CD14-positive monocyte (primary cell): ENCODE data around the gene RUVBL1. TPM values are rescaled to one million over a fixed set of nuclear protein-coding genes. Genes with fewer than 3 reads are reported as not detected.

Experiments
- DNase-seq, 3 donors: peaks; one replicate each; pipeline ENCODE4 v3.0.0-alpha.2; 2011 to 2022
- H2AFZ ChIP-seq: 2 replicates; pipeline ENCODE4 v1.6.0; 2012; ENCODE audit warnings: mild to moderate bottlenecking, low read depth, low read length, inconsistent platforms; ENCODE audit not compliant: insufficient read depth, poor library complexity, severe bottlenecking
- H3K27ac ChIP-seq, 2 donors: 1 replicate in 1 of 2; 2 replicates in 1 of 2; pipeline ENCODE4 v1.5.1; 2012 to 2013; ENCODE audit warnings: low read length in 2 of 2, control low read depth in 1 of 2, inconsistent platforms in 1 of 2, low read depth in 1 of 2, mild to moderate bottlenecking in 1 of 2
- H3K27me3 ChIP-seq, 2 donors: one replicate each; pipeline versions ENCODE4 v1.6.0 to v1.6.1; 2011 to 2013; ENCODE audit warnings: low read length in 2 of 2; ENCODE audit not compliant: control insufficient read depth in 2 of 2, insufficient read depth in 2 of 2
- H3K36me3 ChIP-seq, 2 donors: replicated peaks in 1 of 2; 1 replicate in 1 of 2; 2 replicates in 1 of 2; pipeline versions ENCODE4 v1.5.1 to v1.6.1; 2012 to 2013; ENCODE audit warnings: low read length in 2 of 2, control low read depth in 1 of 2, inconsistent platforms in 1 of 2, mild to moderate bottlenecking in 1 of 2; ENCODE audit not compliant: insufficient read depth in 2 of 2, control insufficient read depth in 1 of 2
- H3K4me1 ChIP-seq, 2 donors: 1 replicate in 1 of 2; 2 replicates in 1 of 2; pipeline versions ENCODE4 v1.5.1 to v1.6.1; 2012 to 2013; ENCODE audit warnings: low read length in 2 of 2, control low read depth in 1 of 2, inconsistent platforms in 1 of 2, mild to moderate bottlenecking in 1 of 2, moderate library complexity in 1 of 2; ENCODE audit not compliant: insufficient read depth in 2 of 2, control insufficient read depth in 1 of 2
- H3K4me2 ChIP-seq: replicated peaks from 2 replicates; pipeline ENCODE3; 2012; ENCODE audit warnings: low read length, moderate library complexity, mild to moderate bottlenecking; ENCODE audit not compliant: poor library complexity, severe bottlenecking; ENCODE audit errors: extremely low read depth
- H3K4me3 ChIP-seq, 3 experiments: fragments of 200-600 bp in 1 of 3; sonication (generic) in 1 of 3; replicated peaks in 1 of 3; 1 replicate in 2 of 3; 2 replicates in 1 of 3; pipeline ENCODE4 v1.5.1; 2011 to 2013; ENCODE audit warnings: low read length in 3 of 3, mild to moderate bottlenecking in 3 of 3, control low read depth in 2 of 3, low read depth in 2 of 3, inconsistent platforms in 1 of 3, moderate library complexity in 1 of 3
- H3K79me2 ChIP-seq: 2 replicates; pipeline ENCODE4 v1.6.0; 2012; ENCODE audit warnings: mild to moderate bottlenecking, control low read depth, inconsistent platforms, low read length, moderate library complexity; ENCODE audit not compliant: insufficient read depth
- H3K9ac ChIP-seq: 2 replicates; pipeline ENCODE4 v1.6.0; 2017; ENCODE audit warnings: low read length, mild to moderate bottlenecking; ENCODE audit not compliant: insufficient read depth, poor library complexity, severe bottlenecking
- H3K9me3 ChIP-seq, 2 donors: replicated peaks in 1 of 2; 1 replicate in 1 of 2; 2 replicates in 1 of 2; pipeline versions ENCODE4 v1.5.1 to v1.6.1; 2012 to 2013; ENCODE audit warnings: low read length in 2 of 2, control low read depth in 1 of 2; ENCODE audit not compliant: control insufficient read depth in 1 of 2, insufficient read depth in 1 of 2
- H4K20me1 ChIP-seq: 2 replicates; pipeline ENCODE4 v1.6.0; 2012; ENCODE audit warnings: mild to moderate bottlenecking, low read length, control low read depth, moderate library complexity; ENCODE audit not compliant: insufficient read depth
- H3K27ac Mint-ChIP-seq, 7 donors: one replicate each; pipeline ENCODE4 v1.8.0; 2020; ENCODE audit warnings: mild to moderate bottlenecking in 7 of 7, mixed read lengths in 7 of 7, moderate library complexity in 6 of 7, inconsistent platforms in 2 of 7
- H3K27me3 Mint-ChIP-seq, 3 donors: one replicate each; pipeline ENCODE4 v1.8.0; 2021 to 2022; ENCODE audit warnings: low read depth in 3 of 3, mild to moderate bottlenecking in 3 of 3, mixed read lengths in 3 of 3, moderate library complexity in 3 of 3, inconsistent platforms in 1 of 3
- H3K36me3 Mint-ChIP-seq, 2 donors: one replicate each; pipeline ENCODE4 v1.8.0; 2020; ENCODE audit warnings: mixed read lengths in 2 of 2, inconsistent platforms in 1 of 2, mild to moderate bottlenecking in 1 of 2
- H3K4me1 Mint-ChIP-seq: one replicate; pipeline ENCODE4 v1.8.0; 2020; ENCODE audit warnings: mild to moderate bottlenecking, mixed read lengths
- H3K4me3 Mint-ChIP-seq, 2 donors: one replicate each; pipeline ENCODE4 v1.8.0; 2020; ENCODE audit warnings: mild to moderate bottlenecking in 2 of 2, mixed read lengths in 2 of 2, moderate library complexity in 1 of 2
- H3K9me3 Mint-ChIP-seq, 7 donors: one replicate each; pipeline ENCODE4 v1.8.0; 2020 to 2022; ENCODE audit warnings: mixed read lengths in 7 of 7, mild to moderate bottlenecking in 6 of 7, moderate library complexity in 6 of 7, inconsistent platforms in 2 of 7
- WGBS: methylation state at CpG from one replicate; pipeline ENCODE4 v1.1.5; 2013; ENCODE audit warnings: missing lambda C conversion rate; ENCODE audit not compliant: insufficient coverage; 5-methylcytosine and 5-hydroxymethylcytosine counted together
- intact Hi-C, 2 donors: fragments of 100-400 bp; cut with micrococcal nuclease; formaldehyde crosslinking; loops; one replicate each; pipeline versions ENCODE4 v1.15.0 to v1.15.1; 2023
- polyA plus RNA-seq, 3 donors: library from polyadenylated mRNA; depleted of rRNA in 1 of 3; unstranded in 2 of 3; stranded (reverse) in 1 of 3; fragments of 300-500 nt in 2 of 3; fragments of >200 nt in 1 of 3; fragmentation: Illumina TruSeq in 2 of 3; gene quantifications; 1 replicate in 2 of 3; 2 replicates in 1 of 3; pipeline ENCODE4 v1.2.3, GENCODE V29; 2012 to 2021
- TF ChIP-seq, protein P1 (sequence below): fragments of 200-600 bp; IDR thresholded peaks from one replicate; pipeline ENCODE4 v1.8.0; 2022; ENCODE audit warnings: antibody characterized with exemption, mild to moderate bottlenecking

Gene RUVBL1
- polyA plus RNA-seq, 3 donors = 11.0 to 16.2 (median 14.4) TPM

DNA sequence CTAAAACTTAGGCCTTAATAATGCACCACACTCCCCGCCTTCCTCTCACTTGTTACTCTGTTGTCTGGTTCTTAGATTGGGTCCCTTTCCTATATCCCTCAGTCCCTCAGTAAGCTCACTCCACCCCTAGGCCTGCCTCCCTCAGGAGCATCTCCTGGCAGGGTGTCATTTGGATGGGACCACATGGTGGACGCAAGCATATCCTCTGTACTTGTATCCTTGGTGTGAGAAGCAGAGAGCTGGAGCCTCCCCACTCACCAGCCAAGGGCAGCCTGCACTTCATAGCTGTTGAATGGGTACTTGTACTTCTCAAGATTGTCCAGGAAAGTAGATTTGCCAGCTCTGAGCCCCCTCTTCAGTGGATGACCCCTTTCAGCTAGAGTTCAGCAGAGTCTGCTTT, 59.7 kb downstream of the RUVBL1 start:
- H3K36me3 ChIP-seq = peaks cover 97 to 100% of the 10 kb centered on the region in 2 donors
- H3K4me1 ChIP-seq = no peaks in the 10 kb centered on the region
- H3K9ac ChIP-seq = no peak overlapping the region
- H3K79me2 ChIP-seq = peaks cover 32% of the 10 kb centered on the region
- Mint-ChIP-seq H3K27ac (peak overlapping the region in 2 of 7 donors; percentile 11 to 46), H3K4me1 (no peaks in the 10 kb centered on the region), H3K9me3 (no peaks in the 10 kb centered on the region), H3K4me3 (no peak overlapping the region), H3K27me3 (peaks cover 0 to 1% (median 0%) of the 10 kb centered on the region in 3 donors), H3K36me3 (peaks cover 95 to 100% of the 10 kb centered on the region in 2 donors)
- no peak for DNase-seq
- TF ChIP-seq, protein P1, sequence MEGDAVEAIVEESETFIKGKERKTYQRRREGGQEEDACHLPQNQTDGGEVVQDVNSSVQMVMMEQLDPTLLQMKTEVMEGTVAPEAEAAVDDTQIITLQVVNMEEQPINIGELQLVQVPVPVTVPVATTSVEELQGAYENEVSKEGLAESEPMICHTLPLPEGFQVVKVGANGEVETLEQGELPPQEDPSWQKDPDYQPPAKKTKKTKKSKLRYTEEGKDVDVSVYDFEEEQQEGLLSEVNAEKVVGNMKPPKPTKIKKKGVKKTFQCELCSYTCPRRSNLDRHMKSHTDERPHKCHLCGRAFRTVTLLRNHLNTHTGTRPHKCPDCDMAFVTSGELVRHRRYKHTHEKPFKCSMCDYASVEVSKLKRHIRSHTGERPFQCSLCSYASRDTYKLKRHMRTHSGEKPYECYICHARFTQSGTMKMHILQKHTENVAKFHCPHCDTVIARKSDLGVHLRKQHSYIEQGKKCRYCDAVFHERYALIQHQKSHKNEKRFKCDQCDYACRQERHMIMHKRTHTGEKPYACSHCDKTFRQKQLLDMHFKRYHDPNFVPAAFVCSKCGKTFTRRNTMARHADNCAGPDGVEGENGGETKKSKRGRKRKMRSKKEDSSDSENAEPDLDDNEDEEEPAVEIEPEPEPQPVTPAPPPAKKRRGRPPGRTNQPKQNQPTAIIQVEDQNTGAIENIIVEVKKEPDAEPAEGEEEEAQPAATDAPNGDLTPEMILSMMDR = no peak
- H3K4me2 ChIP-seq = no peak overlapping the region
- H2AFZ ChIP-seq = no peak overlapping the region
- H3K27ac ChIP-seq = no peak overlapping the region
- 100% methylated on average over 1 of the region's 2 CpGs for WGBS
- intact Hi-C loops = no loop called here
- H4K20me1 ChIP-seq = peaks cover 83% of the 10 kb centered on the region
- no peak overlapping the region for H3K4me3 ChIP-seq
- no peaks in the 10 kb centered on the region for H3K27me3 ChIP-seq
- no peaks in the 10 kb centered on the region for H3K9me3 ChIP-seq

DNA sequence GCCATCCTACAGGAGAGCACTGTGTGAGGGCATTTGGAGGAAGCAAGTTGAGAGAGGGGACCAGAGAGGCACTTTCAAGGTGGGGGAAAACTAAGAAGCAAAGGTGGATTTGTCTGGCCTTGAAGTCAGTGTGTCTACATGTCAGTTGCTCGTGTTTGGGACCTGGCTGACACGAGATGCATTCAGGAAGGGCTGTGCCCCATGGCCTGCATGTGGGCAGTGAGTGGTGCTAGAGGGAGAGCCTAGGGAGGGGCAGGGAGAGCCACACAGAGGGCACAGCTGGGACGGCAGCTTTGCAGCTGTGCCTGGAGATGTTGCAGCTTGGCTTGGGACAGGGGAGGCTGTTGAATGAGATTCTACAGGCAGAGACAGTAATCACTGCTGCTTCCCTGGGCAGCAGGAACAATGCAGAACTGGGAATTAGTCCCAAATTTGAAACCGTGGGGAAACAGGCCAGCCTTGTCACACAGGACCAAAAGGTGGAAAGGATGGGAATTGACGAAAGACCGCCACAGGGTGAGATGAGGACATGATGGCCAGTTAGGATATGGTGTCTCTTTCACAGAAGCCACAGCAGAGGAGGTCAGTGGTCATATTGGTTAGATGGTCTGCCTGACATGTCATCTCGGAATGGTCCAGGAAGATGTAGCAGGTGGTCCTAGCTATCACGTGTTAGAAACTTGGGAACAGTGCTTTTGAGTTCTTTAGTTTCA, 61.4 kb downstream of the RUVBL1 start:
- no peaks in the 10 kb centered on the region for H3K9me3 ChIP-seq
- H3K9me3 Mint-ChIP-seq = no peaks in the 10 kb centered on the region
- peak overlapping the region in 3 of 7 donors; percentile 12 to 51 (median 34) for H3K27ac Mint-ChIP-seq
- TF ChIP-seq, protein P1 = no peak
- H3K79me2 ChIP-seq = peaks cover 28% of the 10 kb centered on the region
- H3K27me3 ChIP-seq = no peaks in the 10 kb centered on the region
- H3K9ac ChIP-seq = no peak overlapping the region
- no peak overlapping the region for H3K4me3 Mint-ChIP-seq
- H3K27ac ChIP-seq = no peak overlapping the region
- H3K4me2 ChIP-seq = no peak overlapping the region
- H3K4me3 ChIP-seq = no peak overlapping the region
- no peaks in the 10 kb centered on the region for H3K4me1 ChIP-seq
- H3K36me3 ChIP-seq = peaks cover 93 to 100% of the 10 kb centered on the region in 2 donors
- no peak overlapping the region for H2AFZ ChIP-seq
- H3K27me3 Mint-ChIP-seq = peaks cover 0 to 1% (median 0%) of the 10 kb centered on the region in 3 donors
- H3K36me3 Mint-ChIP-seq = peaks cover 90 to 100% of the 10 kb centered on the region in 2 donors
- WGBS = 79% methylated on average over 7 of the region's 8 CpGs
- H4K20me1 ChIP-seq = peaks cover 74% of the 10 kb centered on the region
- no peak for DNase-seq
- intact Hi-C loops = no loop called here
- no peaks in the 10 kb centered on the region for H3K4me1 Mint-ChIP-seq
